Activated T-helper 1 cell treated with Interleukin-2 at 50 U/mL for 16 hours (primary cell): ENCODE measurements around the gene RAPGEF5.

Experiments used
- DNase-seq: peaks from one replicate; pipeline ENCODE4 v3.0.0-alpha.2; 2020; ENCODE audit warnings: low read depth

RAPGEF5 gene

GRCh38 chr7:22377703-22378102, 20.7 kb upstream of the RAPGEF5 start:
- DNase-seq = no peak

GRCh38 chr7:22375359-22376048, 18.6 kb upstream of the RAPGEF5 start:
- DNase-seq = no peak

DNA sequence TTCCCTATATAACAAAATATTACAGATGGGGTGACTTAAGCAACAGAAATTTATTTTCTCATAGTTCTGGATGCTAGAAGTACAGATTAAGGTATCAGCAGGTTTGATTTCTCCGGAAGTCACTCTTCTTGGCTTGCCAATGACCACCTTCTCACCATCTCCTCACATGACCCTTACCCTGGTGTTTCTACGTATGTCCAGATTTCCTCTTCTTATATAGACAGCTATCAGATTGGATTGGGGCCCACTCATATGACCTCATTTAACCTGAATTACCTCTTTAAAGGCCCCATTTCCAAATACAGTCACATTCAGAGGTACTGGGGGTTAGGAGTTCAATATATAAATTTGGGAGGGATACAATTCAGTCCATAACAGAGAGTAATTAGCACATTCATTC, 17.0 kb upstream of the RAPGEF5 start:
- no peak for DNase-seq

GRCh38 chr7:22373388-22373787, 16.4 kb upstream of the RAPGEF5 start:
- no peak for DNase-seq

DNA sequence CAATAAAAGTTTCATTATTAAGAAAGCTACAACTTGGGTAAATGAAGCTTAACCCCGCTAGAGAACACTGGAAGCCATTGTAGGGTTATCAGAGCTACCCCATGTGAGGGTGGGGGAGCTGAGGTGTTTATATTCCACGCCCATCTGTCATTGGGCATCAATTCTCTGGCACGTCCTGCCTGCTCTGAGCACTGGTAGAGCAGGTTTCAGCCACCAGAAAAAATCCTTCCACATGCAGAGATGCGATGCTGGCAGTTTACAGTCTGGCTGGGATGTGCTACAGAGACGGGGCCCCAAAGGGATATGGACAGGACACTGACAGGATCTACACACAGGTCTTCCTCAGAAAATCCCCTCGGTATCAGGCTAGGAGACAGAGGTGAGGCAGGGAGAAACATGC, 15.9 kb upstream of the RAPGEF5 start:
- no peak for DNase-seq

DNA sequence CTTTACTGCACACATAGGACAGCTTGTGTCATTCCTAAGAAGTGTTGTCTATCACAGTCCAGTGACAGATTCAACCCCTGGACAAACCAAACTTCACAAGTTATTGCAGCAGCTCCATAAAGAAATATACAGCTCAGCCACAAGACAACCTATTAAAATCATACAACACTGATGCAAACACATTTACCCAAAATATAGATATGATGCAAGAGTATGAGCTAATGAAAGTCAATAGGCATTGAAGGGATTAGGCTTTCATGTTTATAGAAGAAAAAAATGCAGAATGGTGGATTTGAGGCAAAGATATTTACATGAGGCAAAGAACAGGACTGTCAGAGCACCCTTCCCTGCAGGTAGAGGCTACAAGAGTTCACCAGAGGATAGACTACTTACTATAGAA, 14.9 kb upstream of the RAPGEF5 start:
- no peak for DNase-seq

- no peak for DNase-seq
Observed at GRCh38 chr7:22364900-22365299, 7.9 kb upstream of the RAPGEF5 start.

GRCh38 chr7:22363756-22364422, 6.9 kb upstream of the RAPGEF5 start:
- DNase-seq = no peak

- DNase-seq = no peak
Observed at GRCh38 chr7:22361795-22362194, 4.8 kb upstream of the RAPGEF5 start.

GRCh38 chr7:22361320-22361719, 4.4 kb upstream of the RAPGEF5 start:
- DNase-seq = no peak

- no peak for DNase-seq
Observed at GRCh38 chr7:22358820-22359697, 2.1 kb upstream of the RAPGEF5 start.

- no peak for DNase-seq
Observed at GRCh38 chr7:22357311-22358175, 589 bp upstream of the RAPGEF5 start.

- DNase-seq = no peak
Observed at GRCh38 chr7:22356010-22356691, 803 bp downstream of the RAPGEF5 start.

GRCh38 chr7:22355620-22356009, 1.3 kb downstream of the RAPGEF5 start:
- no peak for DNase-seq

GRCh38 chr7:22354462-22354861, 2.5 kb downstream of the RAPGEF5 start:
- no peak for DNase-seq

- no peak for DNase-seq
Observed at GRCh38 chr7:22352887-22353286, 4.1 kb downstream of the RAPGEF5 start.

- DNase-seq = no peak
Observed at GRCh38 chr7:22351878-22352277, 5.1 kb downstream of the RAPGEF5 start.

DNA sequence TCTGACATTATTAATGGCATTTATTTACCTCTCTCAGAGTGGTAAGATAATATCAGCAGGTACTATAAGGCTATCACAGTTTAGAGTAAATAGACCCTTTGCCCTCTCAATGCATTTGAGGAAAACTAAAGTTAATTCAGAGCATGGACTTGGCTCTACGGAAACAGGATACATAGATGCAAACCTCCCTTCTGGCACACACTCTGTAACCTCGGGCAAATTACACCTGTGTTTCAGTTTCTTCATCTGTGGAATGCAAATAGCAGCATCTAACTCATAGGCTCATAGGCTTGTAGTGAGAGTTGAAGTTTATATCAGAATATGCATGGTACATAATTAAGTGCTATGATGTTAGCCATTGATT, 5.6 kb downstream of the RAPGEF5 start:
- DNase-seq = no peak

- DNase-seq = no peak
Observed at GRCh38 chr7:22350466-22351328, 6.3 kb downstream of the RAPGEF5 start.

DNA sequence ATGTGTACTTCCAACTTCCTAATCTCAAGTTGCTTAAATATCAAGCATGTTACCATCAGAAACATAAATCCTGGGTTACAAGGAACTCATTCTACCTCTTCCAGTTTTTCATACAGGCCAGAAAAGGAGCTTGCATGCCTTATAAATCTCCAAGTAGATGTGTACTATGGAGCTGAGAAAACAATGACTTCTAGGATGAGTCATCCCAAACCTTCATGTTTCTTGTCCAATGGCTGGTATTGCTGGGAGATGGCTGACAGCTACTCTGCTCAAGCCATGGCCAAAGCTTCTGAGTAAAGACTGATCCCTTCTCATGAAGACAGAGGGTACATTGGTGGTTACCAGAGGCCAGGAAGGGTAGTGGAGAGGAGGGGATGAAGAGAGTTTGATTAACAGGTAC, 8.6 kb downstream of the RAPGEF5 start:
- no peak for DNase-seq
